Testis (tissue), 3 donors: ENCODE results near the gene MYB. TPM values are rescaled to one million over a fixed set of nuclear protein-coding genes. Genes with fewer than 3 reads are reported as not detected.

Source experiments
- DNase-seq: peaks from one replicate; pipeline ENCODE4 v3.0.0-alpha.2; 2019
- H3K27ac ChIP-seq, 2 donors: fragments of 200-600 bp; sonication (generic); one replicate each; pipeline ENCODE4 v1.5.1; 2019
- H3K27me3 ChIP-seq: fragments of 200-600 bp; sonication (generic); one replicate; pipeline ENCODE4 v1.5.1; 2019
- H3K36me3 ChIP-seq: fragments of 200-600 bp; sonication (generic); one replicate; pipeline ENCODE4 v1.5.1; 2017; ENCODE audit warnings: low read depth; ENCODE audit errors: missing control alignments
- H3K4me1 ChIP-seq: fragments of 200-600 bp; sonication (generic); one replicate; pipeline ENCODE4 v1.5.1; 2019
- H3K4me3 ChIP-seq, 2 donors: fragments of 200-600 bp; sonication (generic); one replicate each; pipeline ENCODE4 v1.5.1; 2017 to 2019
- H3K9me3 ChIP-seq: fragments of 200-600 bp; sonication (generic); one replicate; pipeline ENCODE4 v1.5.1; 2017
- CTCF ChIP-seq, 3 experiments: fragments of 450-650 bp in 2 of 3; fragments of 200-600 bp in 1 of 3; sonication (generic) in 1 of 3; IDR thresholded peaks; one replicate each; pipeline ENCODE4 v1.5.1; 2016 to 2019; ENCODE audit warnings: antibody characterized with exemption in 3 of 3, mild to moderate bottlenecking in 2 of 3, moderate library complexity in 1 of 3
- POLR2A ChIP-seq: fragments of 450-650 bp; IDR thresholded peaks from one replicate; pipeline ENCODE4 v1.6.1; 2017; ENCODE audit warnings: antibody characterized with exemption, mild to moderate bottlenecking, moderate library complexity
- WGBS, 2 donors: methylation state at CpG; one replicate each; pipeline ENCODE4 v1.1.5; 2018; 5-methylcytosine and 5-hydroxymethylcytosine counted together
- intact Hi-C: fragments of 100-400 bp; cut with DNase I; formaldehyde crosslinking; loops from one replicate; pipeline ENCODE4 v1.15.1; 2023; ENCODE audit warnings: low total_unique reads
- polyA plus RNA-seq: library from polyadenylated mRNA; stranded (reverse); fragments of 350-450 nt; fragmentation: Illumina TruSeq; extraction: RNeasy Lipid Tissue Mini Kit (QIAGEN cat#74804); gene quantifications from one replicate; pipeline ENCODE4 v1.2.3, GENCODE V29; 2014; ENCODE audit warnings: low read depth, low replicate concordance; ENCODE audit not compliant: insufficient read depth
- total RNA-seq, 2 donors: library from RNA; depleted of rRNA; stranded (reverse); fragments of >200 nt; gene quantifications; one replicate each; pipeline ENCODE4 v1.2.3, GENCODE V29; 2016

Gene MYB
- total and polyA plus RNA-seq, 3 donors from 2014 or later, result 1.5 to 3.7 (median 1.8) TPM

GRCh38 chr6:135158397-135158796 lies 22.7 kb upstream of the MYB start:
- WGBS, 2 donors, result 82% methylated on average over 4 of the region's 4 CpGs

GRCh38 chr6:135159531-135159930 lies 21.6 kb upstream of the MYB start:
- intact Hi-C loops, result no loop called here
- Histone ChIP-seq H3K4me3 (no peak overlapping the region), H3K9me3 (no peaks in the 10 kb centered on the region), H3K4me1 (no peaks in the 10 kb centered on the region), H3K36me3 (no peaks in the 10 kb centered on the region), H3K27me3 (no peaks in the 10 kb centered on the region), H3K27ac (no peak overlapping the region)
- no peak for DNase-seq
- no peak for TF ChIP-seq POLR2A
- no peak for TF ChIP-seq CTCF (IDR thresholded peaks at IDR 0.05)
- WGBS, 2 donors, result 73 to 78% methylated on average over 3 of the region's 3 CpGs

More at GRCh38 chr6:135158397-135158796, 22.7 kb upstream of the MYB start:
- no peak overlapping the region for H3K27ac ChIP-seq
- H3K27me3 ChIP-seq, result no peaks in the 10 kb centered on the region
- H3K9me3 ChIP-seq, result no peaks in the 10 kb centered on the region
- no peak for DNase-seq
- intact Hi-C loops, result no loop called here
- TF ChIP-seq POLR2A (no peak), CTCF (IDR thresholded peaks at IDR 0.05) (no peak)
- no peaks in the 10 kb centered on the region for H3K4me1 ChIP-seq
- no peak overlapping the region for H3K4me3 ChIP-seq
- no peaks in the 10 kb centered on the region for H3K36me3 ChIP-seq

GRCh38 chr6:135161411-135162395 lies 19.4 kb upstream of the MYB start:
- intact Hi-C loops, result no loop called here
- no peaks in the 10 kb centered on the region for H3K36me3 ChIP-seq
- no peaks in the 10 kb centered on the region for H3K9me3 ChIP-seq
- no peak for DNase-seq
- no peak overlapping the region for H3K4me3 ChIP-seq
- H3K27ac ChIP-seq, result no peak overlapping the region
- no peaks in the 10 kb centered on the region for H3K27me3 ChIP-seq
- H3K4me1 ChIP-seq, result no peaks in the 10 kb centered on the region
- TF ChIP-seq POLR2A (no peak), CTCF (IDR thresholded peaks at IDR 0.05) (no peak)
- 75 to 88% methylated on average over 3 of the region's 3 CpGs for WGBS, 2 donors

GRCh38 chr6:135162678-135163439 lies 18.2 kb upstream of the MYB start:
- peak; percentile 57 for DNase-seq
- TF ChIP-seq CTCF (IDR thresholded peaks at IDR 0.05) (peak in 2 of 3 experiments; percentile 32 to 72), POLR2A (no peak)
- H3K36me3 ChIP-seq, result no peaks in the 10 kb centered on the region
- no peaks in the 10 kb centered on the region for H3K4me1 ChIP-seq
- H3K9me3 ChIP-seq, result no peaks in the 10 kb centered on the region
- H3K4me3 ChIP-seq, result no peak overlapping the region
- no peaks in the 10 kb centered on the region for H3K27me3 ChIP-seq
- intact Hi-C loops, result no loop called here
- 27 to 30% methylated on average over 10 of the region's 10 CpGs for WGBS, 2 donors
- no peak overlapping the region for H3K27ac ChIP-seq
